ENCODE data around the gene PTPRE. TPM values are rescaled to one million over a fixed set of nuclear protein-coding genes. Genes with fewer than 3 reads are reported as not detected.

PTPRE gene
- total RNA-seq, 3 donors from 2014 or later (not counting 1 experiment from before 2014, with no cell fraction given), result 274 to 280 (median 275) TPM

DNA sequence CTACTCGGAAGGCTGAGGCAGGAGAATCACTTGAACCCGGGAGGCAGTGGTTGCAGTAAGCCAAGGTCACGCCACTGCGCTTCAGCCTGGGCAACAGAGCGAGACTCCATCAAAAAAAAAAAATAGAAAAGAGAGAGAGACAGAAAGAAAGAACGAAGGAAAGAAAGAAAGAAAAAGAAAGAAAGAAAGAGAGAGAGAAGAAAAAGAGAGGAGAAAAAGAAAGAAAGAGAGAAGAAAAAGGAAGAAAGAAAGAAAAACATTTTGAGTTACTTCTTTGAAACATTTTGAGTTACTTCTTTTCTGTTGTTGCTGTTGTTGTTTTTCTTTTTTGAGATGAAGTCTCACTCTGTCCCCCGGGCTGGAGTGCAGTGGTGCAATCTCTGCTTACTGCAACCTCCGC lies 221.7 kb downstream of the PTPRE start:
- H3K9me3 ChIP-seq (ENCODE audit: control insufficient read depth, insufficient read depth, low read length), result no peaks in the 10 kb centered on the region
- H3K36me3 ChIP-seq (ENCODE audit: control insufficient read depth, insufficient read depth, low read length), result no peaks in the 10 kb centered on the region
- Mint-ChIP-seq H3K4me1 (peaks cover 16 to 18% of the 10 kb centered on the region in 2 donors), H3K36me3 (no peaks in the 10 kb centered on the region), H3K27ac (no peak overlapping the region), H3K9me3 (no peaks in the 10 kb centered on the region), H3K4me3 (peak overlapping the region; percentile 25), H3K27me3 (ENCODE audit: low read depth in 2 of 2) (peaks cover 0 to 10% of the 10 kb centered on the region in 2 donors)
- H3K4me1 ChIP-seq (ENCODE audit: control insufficient read depth, insufficient read depth, low read length), result peaks cover 22% of the 10 kb centered on the region
- no peak overlapping the region for H3K4me3 ChIP-seq (ENCODE audit: low read length)
- WGBS (ENCODE audit: insufficient coverage), result 97% methylated on average over 6 of the region's 8 CpGs
- intact Hi-C loops (cut with micrococcal nuclease), result no loop called here
- H3K27ac ChIP-seq (ENCODE audit: low read length), result no peak overlapping the region
- H3K27me3 ChIP-seq (ENCODE audit: control insufficient read depth, insufficient read depth, low read length), result no peaks in the 10 kb centered on the region
- no peak for DNase-seq
- no peak for TF ChIP-seq CTCF (IDR thresholded peaks at IDR 0.05)
- no peak for ATAC-seq

DNA sequence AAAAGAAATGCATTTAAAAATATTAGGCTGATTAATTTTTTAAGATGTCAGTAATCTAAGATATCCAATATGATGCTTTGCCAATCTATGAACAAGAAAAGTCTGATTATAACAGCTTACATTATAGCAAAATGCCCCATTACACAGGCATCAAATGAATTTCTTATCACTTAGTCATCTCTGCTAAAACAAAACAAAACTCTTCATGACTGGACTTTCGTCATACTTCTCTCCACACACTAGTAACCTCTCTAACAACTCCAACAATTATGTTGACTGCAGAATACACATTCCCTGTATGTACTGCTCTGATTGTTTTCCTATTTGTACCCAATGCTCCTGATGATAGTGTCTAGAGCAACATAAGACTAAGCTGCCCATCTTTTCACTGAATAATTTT lies 223.1 kb downstream of the PTPRE start:
- no peaks in the 10 kb centered on the region for H3K36me3 ChIP-seq (ENCODE audit: control insufficient read depth, insufficient read depth, low read length)
- H3K4me3 ChIP-seq (ENCODE audit: low read length), result no peak overlapping the region
- H3K27ac ChIP-seq (ENCODE audit: low read length), result no peak overlapping the region
- no peaks in the 10 kb centered on the region for H3K27me3 ChIP-seq (ENCODE audit: control insufficient read depth, insufficient read depth, low read length)
- Mint-ChIP-seq H3K4me3 (no peak overlapping the region), H3K36me3 (no peaks in the 10 kb centered on the region), H3K9me3 (no peaks in the 10 kb centered on the region), H3K27ac (no peak overlapping the region), H3K27me3 (ENCODE audit: low read depth in 2 of 2) (peaks cover 0 to 9% of the 10 kb centered on the region in 2 donors), H3K4me1 (peaks cover 13 to 16% of the 10 kb centered on the region in 2 donors)
- H3K4me1 ChIP-seq (ENCODE audit: control insufficient read depth, insufficient read depth, low read length), result peaks cover 17% of the 10 kb centered on the region
- DNase-seq, result no peak
- ATAC-seq, result no peak
- intact Hi-C loops (cut with micrococcal nuclease), result no loop called here
- WGBS (ENCODE audit: insufficient coverage), result 93% methylated on average over 1 of the region's 1 CpG
- H3K9me3 ChIP-seq (ENCODE audit: control insufficient read depth, insufficient read depth, low read length), result no peaks in the 10 kb centered on the region
- no peak for TF ChIP-seq CTCF (IDR thresholded peaks at IDR 0.05)

Other genes with a start within 250 kb of the PTPRE start
- gene FOXI2, start 169.9 kb upstream of the PTPRE start, total RNA-seq, result not detected
- gene CLRN3, start 14.2 kb upstream of the PTPRE start, total RNA-seq, result not detected
- 10 to 100 TPM in 1 of 3 donors, 1 to 10 TPM in 2; 5.3 to 10.0 (median 6.8) TPM for gene MKI67, start 219.3 kb downstream of the PTPRE start, total RNA-seq